ENCODE data around the gene SET. TPM values are rescaled to one million over a fixed set of nuclear protein-coding genes. Genes with fewer than 3 reads are reported as not detected.

Gene SET
- total and polyA plus RNA-seq, 2 of the 13 experiments (the other 11 are each of a cell fraction or from before 2014, with no cell fraction given), result 94.2 to 611 TPM

DNA sequence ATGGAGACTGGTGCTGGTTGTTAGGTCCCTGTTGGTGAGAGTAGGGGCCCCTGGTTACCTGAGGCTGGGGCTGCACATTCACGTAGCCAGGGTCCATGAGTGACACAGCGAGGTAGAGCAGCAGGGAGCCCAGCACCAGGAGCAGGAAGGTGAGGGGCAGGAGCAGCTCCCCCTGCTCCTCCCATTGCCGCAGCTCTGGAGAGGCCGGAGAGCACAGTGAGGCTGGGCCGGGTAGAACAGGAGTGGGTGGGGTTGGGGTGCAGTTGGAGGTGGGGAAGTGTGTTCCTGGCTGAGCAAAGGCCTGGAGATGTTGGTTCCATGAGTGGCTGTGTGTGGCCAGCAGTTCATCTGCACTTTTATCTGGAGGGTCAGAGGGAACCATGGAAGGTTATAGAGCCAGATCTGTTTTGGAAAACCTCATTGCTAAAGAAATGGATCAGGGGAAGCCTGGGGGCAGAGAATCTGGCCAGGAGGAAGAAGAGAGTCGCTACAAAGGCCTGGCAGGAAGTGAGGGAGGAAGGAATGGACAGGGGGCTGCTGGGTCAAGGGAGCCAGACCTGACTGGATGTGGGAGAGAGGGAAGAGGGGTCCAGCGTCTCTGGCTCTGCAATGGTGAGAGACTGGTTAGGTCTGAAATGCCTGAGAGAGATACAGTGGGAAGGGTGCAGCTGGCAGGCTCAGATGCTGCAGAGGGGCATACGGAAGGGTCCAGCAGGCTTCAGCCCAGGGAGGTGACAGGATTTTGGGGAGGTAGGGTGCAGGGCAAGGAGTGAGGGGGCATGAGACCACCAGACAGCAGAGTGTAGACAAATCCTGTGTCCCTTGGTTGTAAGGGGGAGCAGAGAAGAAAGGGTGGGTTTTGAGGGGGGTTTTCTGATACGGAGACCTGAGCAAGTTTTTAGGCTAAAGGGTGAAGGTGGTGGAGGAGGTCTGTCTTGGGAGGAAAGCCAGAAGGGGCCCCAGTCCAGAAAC lies 33.6 kb downstream of the SET start:
- CTCF ChIA-PET (ENCODE audit: low intra/inter-chr PET ratio, low total read pairs), result no interaction called here
- no peak for FAIRE-seq
- intact Hi-C loops (cut with micrococcal nuclease; ENCODE audit: unreplicated experiment), result no loop called here

DNA sequence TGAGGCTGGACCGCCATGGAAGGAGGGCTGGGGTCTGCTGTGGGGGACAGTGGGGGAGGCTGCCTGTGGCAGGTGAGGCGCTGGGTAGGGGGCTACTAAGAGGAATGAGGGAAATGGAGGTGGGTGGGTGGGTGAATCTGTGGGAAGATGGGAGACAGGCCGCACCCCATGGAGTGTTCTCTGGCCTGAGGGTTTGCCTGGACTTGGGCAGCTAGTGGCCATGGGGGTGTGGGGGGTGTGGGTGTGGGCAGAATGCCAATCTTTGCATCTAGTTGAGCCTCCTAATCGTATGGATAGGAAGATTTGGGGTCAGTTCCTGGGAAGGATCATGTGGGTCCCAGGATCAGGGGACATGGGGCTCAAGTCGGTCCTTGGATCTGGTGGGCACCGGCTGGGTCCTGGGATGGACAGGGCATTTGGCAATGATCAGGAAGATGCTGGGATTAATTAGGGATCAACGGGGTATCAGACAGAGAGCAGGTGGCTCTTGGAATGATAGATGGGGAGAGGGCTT lies 34.4 kb downstream of the SET start:
- DNase-seq (ENCODE audit: low spot score) (no peak), ATAC-seq (no peak), FAIRE-seq (no peak)
- Histone ChIP-seq H3K4me3 (replicated peaks in 1 of 3; ENCODE audit: insufficient read depth in 1 of 3, low read depth in 2 of 3, low read length in 3 of 3) (peak overlapping the region; percentile 70 to 88 (median 74)), H3K9ac (ENCODE audit: insufficient read depth, low read depth, low read length) (peak overlapping the region; percentile 76), H2AFZ (ENCODE audit: low read length) (no peak overlapping the region), H3K4me1 (ENCODE audit: insufficient read depth, low read length) (peaks cover 40% of the 10 kb centered on the region), H3K27me3 (ENCODE audit: control insufficient read depth in 1 of 2, insufficient read depth in 2 of 2, low read length in 2 of 2) (no peaks in the 10 kb centered on the region), H3K9me3 (ENCODE audit: low read length) (no peaks in the 10 kb centered on the region), H4K20me1 (ENCODE audit: insufficient read depth, low read length) (no peaks in the 10 kb centered on the region), H3K79me2 (ENCODE audit: insufficient read depth, low read length) (peaks cover 7% of the 10 kb centered on the region), H3K36me3 (replicated peaks in 1 of 2; ENCODE audit: control insufficient read depth in 1 of 2, insufficient read depth in 2 of 2, low read length in 2 of 2) (no peaks in the 10 kb centered on the region; a peak in 1 of 5 replicates), H3K27ac (ENCODE audit: extremely low read length, insufficient read depth, low read length) (peak overlapping the region; percentile 34), H3K4me2 (ENCODE audit: low read depth, low read length) (peak overlapping the region; percentile 85)
- intact Hi-C loops (cut with micrococcal nuclease; ENCODE audit: unreplicated experiment), result no loop called here
- 14% methylated on average over 7 of the region's 7 CpGs for WGBS (ENCODE audit: low lambda C conversion rate)
- CTCF ChIA-PET (ENCODE audit: low intra/inter-chr PET ratio, low total read pairs), result no interaction called here
- in situ Hi-C loops (cut with HindIII; ENCODE audit: extremely low pct_ligation_motif_present, low pct_unique_long_range_greater_than_20kb), result no loop called here
- no TSS peak for BruUV-seq (replicated peaks)
- POLR2A ChIA-PET, result interaction anchor here (0.7 to 3.3 kb wide), 11 partner anchors 9 to 106 kb away, joined by 3 to 20 read pairs (median 4); partner anchors contain the start of genes DYNC2I2, ENDOG and SPOUT1
- TF ChIP-seq MTA1 (CRISPR knock-in tag; IDR thresholded peaks at IDR 0.05; ENCODE audit: borderline replicate concordance) (0 out of 2 replicates have a peak, but pooled peaks have one; percentile 5), SRY (CRISPR knock-in tag; IDR thresholded peaks at IDR 0.05) (no peak; the same call in 1 of the 2 replicates), NCOA1 (CRISPR knock-in tag; IDR thresholded peaks at IDR 0.05) (no peak), GLI4 (CRISPR knock-in tag; IDR thresholded peaks at IDR 0.05; ENCODE audit: borderline replicate concordance) (0 out of 2 replicates have a peak, but pooled peaks have one; percentile 30), NFIB (CRISPR knock-in tag; IDR thresholded peaks at IDR 0.05; ENCODE audit: borderline replicate concordance) (0 out of 2 replicates have a peak, but pooled peaks have one; percentile 27)
- TF ChIP-seq, protein P1, sequence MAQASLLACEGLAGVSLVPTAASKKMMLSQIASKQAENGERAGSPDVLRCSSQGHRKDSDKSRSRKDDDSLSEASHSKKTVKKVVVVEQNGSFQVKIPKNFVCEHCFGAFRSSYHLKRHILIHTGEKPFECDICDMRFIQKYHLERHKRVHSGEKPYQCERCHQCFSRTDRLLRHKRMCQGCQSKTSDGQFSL (CRISPR knock-in tag; IDR thresholded peaks at IDR 0.05), result 0 out of 2 replicates have a peak, but pooled peaks have one; percentile 47
- TF ChIP-seq, protein P2, sequence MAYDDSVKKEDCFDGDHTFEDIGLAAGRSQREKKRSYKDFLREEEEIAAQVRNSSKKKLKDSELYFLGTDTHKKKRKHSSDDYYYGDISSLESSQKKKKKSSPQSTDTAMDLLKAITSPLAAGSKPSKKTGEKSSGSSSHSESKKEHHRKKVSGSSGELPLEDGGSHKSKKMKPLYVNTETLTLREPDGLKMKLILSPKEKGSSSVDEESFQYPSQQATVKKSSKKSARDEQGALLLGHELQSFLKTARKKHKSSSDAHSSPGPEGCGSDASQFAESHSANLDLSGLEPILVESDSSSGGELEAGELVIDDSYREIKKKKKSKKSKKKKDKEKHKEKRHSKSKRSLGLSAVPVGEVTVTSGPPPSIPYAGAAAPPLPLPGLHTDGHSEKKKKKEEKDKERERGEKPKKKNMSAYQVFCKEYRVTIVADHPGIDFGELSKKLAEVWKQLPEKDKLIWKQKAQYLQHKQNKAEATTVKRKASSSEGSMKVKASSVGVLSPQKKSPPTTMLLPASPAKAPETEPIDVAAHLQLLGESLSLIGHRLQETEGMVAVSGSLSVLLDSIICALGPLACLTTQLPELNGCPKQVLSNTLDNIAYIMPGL (CRISPR knock-in tag; IDR thresholded peaks at IDR 0.05; ENCODE audit: borderline replicate concordance in 1 of 2, low read depth in 1 of 2), result no peak

More for the DNA sequence above, 33.6 kb downstream of the SET start:
- Histone ChIP-seq H3K27ac (ENCODE audit: extremely low read length, insufficient read depth, low read length) (peak overlapping the region; percentile 19), H3K9ac (ENCODE audit: insufficient read depth, low read depth, low read length) (peak overlapping the region; percentile 76; the same call in 1 of the 2 replicates), H3K79me2 (ENCODE audit: insufficient read depth, low read length) (peaks cover 7% of the 10 kb centered on the region), H3K4me2 (ENCODE audit: low read depth, low read length) (peak overlapping the region; percentile 85), H3K36me3 (replicated peaks in 1 of 2; ENCODE audit: control insufficient read depth in 1 of 2, insufficient read depth in 2 of 2, low read length in 2 of 2) (no peaks in the 10 kb centered on the region; a peak in 1 of 5 replicates), H3K9me3 (ENCODE audit: low read length) (no peaks in the 10 kb centered on the region), H4K20me1 (ENCODE audit: insufficient read depth, low read length) (no peaks in the 10 kb centered on the region), H3K4me3 (replicated peaks in 1 of 3; ENCODE audit: insufficient read depth in 1 of 3, low read depth in 2 of 3, low read length in 3 of 3) (peak overlapping the region; percentile 70 to 88 (median 74); a peak in 5 of 6 replicates), H3K27me3 (ENCODE audit: control insufficient read depth in 1 of 2, insufficient read depth in 2 of 2, low read length in 2 of 2) (no peaks in the 10 kb centered on the region), H2AFZ (ENCODE audit: low read length) (no peak overlapping the region), H3K4me1 (ENCODE audit: insufficient read depth, low read length) (peaks cover 47% of the 10 kb centered on the region)
- DNase-seq (ENCODE audit: low spot score) (no peak), ATAC-seq (no peak)
- WGBS (ENCODE audit: low lambda C conversion rate), result 73% methylated on average over 9 of the region's 9 CpGs
- no TSS peak for BruUV-seq (replicated peaks)
- in situ Hi-C loops (cut with HindIII; ENCODE audit: extremely low pct_ligation_motif_present, low pct_unique_long_range_greater_than_20kb), result no loop called here
- POLR2A ChIA-PET, result interaction anchor here (0.9 to 3.3 kb wide), 4 partner anchors 25 to 96 kb away, joined by 4 to 20 read pairs (median 10); partner anchors contain the start of gene ENDOG
- TF ChIP-seq POLR2AphosphoS5 (IDR thresholded peaks at IDR 0.05; ENCODE audit: low read depth, low read length) (peak; percentile 26), DNMT1 (CRISPR knock-in tag; IDR thresholded peaks at IDR 0.05) (no peak), MXD3 (CRISPR knock-in tag; IDR thresholded peaks at IDR 0.05) (no peak), ZNF124 (CRISPR knock-in tag; IDR thresholded peaks at IDR 0.05) (no peak), AGO2 (optimal IDR thresholded peaks at IDR 0.05; ENCODE audit: low read depth, low read length) (peak; percentile 20)
- TF ChIP-seq, protein P1 (CRISPR knock-in tag; IDR thresholded peaks at IDR 0.05), result no peak
